Uterus (tissue), 2 donors: ENCODE results near the gene DNAJC16.

Source experiments
- CTCF ChIP-seq, 4 experiments: fragments of 200-600 bp in 2 of 4; fragments of 450-650 bp in 2 of 4; sonication (generic) in 2 of 4; IDR thresholded peaks; one replicate each; pipeline ENCODE4 v1.5.1; 2016 to 2019; ENCODE audit warnings: antibody characterized with exemption in 4 of 4, mild to moderate bottlenecking in 2 of 4, moderate library complexity in 1 of 4
- POLR2A ChIP-seq, 2 donors: fragments of 450-650 bp; IDR thresholded peaks; one replicate each; pipeline ENCODE4 v1.6.1; 2016; ENCODE audit warnings: antibody characterized with exemption in 2 of 2, mild to moderate bottlenecking in 1 of 2, moderate library complexity in 1 of 2

- no peak for TF ChIP-seq POLR2A (IDR thresholded peaks at IDR 0.05)
- TF ChIP-seq CTCF (IDR thresholded peaks at IDR 0.05): no peak
Observed at GRCh38 chr1:15568387-15569073, 41.9 kb downstream of the DNAJC16 start.
